SK-MEL-5 (cell line): ENCODE results near the gene ADISSP. TPM values are rescaled to one million over a fixed set of nuclear protein-coding genes. Genes with fewer than 3 reads are reported as not detected.

ENCODE experiments used
- DNase-seq: peaks from one replicate; pipeline ENCODE4 v3.0.0-alpha.2; 2016; ENCODE audit warnings: low read depth, low spot score
- in situ Hi-C: cut with HindIII; loops from 2 replicates; pipeline ENCODE4 v1.10.0; 2016; ENCODE audit warnings: low sequenced_read_pairs, high pct_unique_total_duplicates, low pct_unique_long_range_greater_than_20kb
- total RNA-seq: library from RNA; depleted of rRNA; stranded (reverse); fragments of >200 nt; shearing (Covaris generic); gene quantifications from 2 replicates; pipeline ENCODE4 v1.2.3, GENCODE V29; 2014

ADISSP gene
- total RNA-seq, 1 experiment from 2014 or later: 69.7 TPM

- in situ Hi-C loops: no loop called here
- peak; percentile 74 for DNase-seq
These were observed 17.6 kb downstream of the ADISSP start for GRCh38 chr20:3749689-3750531.

GRCh38 chr20:3749087-3749688 lies 18.4 kb downstream of the ADISSP start:
- in situ Hi-C loops: no loop called here
- DNase-seq: no peak

- in situ Hi-C loops: no loop called here
These were observed 19.5 kb downstream of the ADISSP start for GRCh38 chr20:3748073-3748472.

GRCh38 chr20:3747471-3747870 lies 20.1 kb downstream of the ADISSP start:
- in situ Hi-C loops: no loop called here
- no peak for DNase-seq

More at GRCh38 chr20:3748073-3748472, 19.5 kb downstream of the ADISSP start:
- no peak for DNase-seq

- DNase-seq: no peak
- in situ Hi-C loops: no loop called here
These were observed 21.8 kb downstream of the ADISSP start for GRCh38 chr20:3745686-3746173.

GRCh38 chr20:3744806-3745685 lies 22.5 kb downstream of the ADISSP start:
- in situ Hi-C loops: no loop called here
- DNase-seq: peak; percentile 90

GRCh38 chr20:3744037-3744436 lies 23.5 kb downstream of the ADISSP start:
- no peak for DNase-seq
- in situ Hi-C loops: no loop called here

- in situ Hi-C loops: no loop called here
- no peak for DNase-seq
These were observed 24.3 kb downstream of the ADISSP start for GRCh38 chr20:3743251-3743650.

GRCh38 chr20:3741836-3742458 lies 25.6 kb downstream of the ADISSP start:
- in situ Hi-C loops: no loop called here
- no peak for DNase-seq

GRCh38 chr20:3740615-3741301 lies 26.8 kb downstream of the ADISSP start:
- in situ Hi-C loops: no loop called here
- no peak for DNase-seq

- DNase-seq: no peak
- in situ Hi-C loops: no loop called here
These were observed 27.6 kb downstream of the ADISSP start for GRCh38 chr20:3739926-3740451.

GRCh38 chr20:3739054-3739925 lies 28.3 kb downstream of the ADISSP start:
- in situ Hi-C loops: no loop called here
- no peak for DNase-seq

GRCh38 chr20:3738111-3739053 lies 29.2 kb downstream of the ADISSP start:
- in situ Hi-C loops: no loop called here

GRCh38 chr20:3735768-3736167 lies 31.8 kb downstream of the ADISSP start:
- in situ Hi-C loops: no loop called here
- DNase-seq: no peak

More at GRCh38 chr20:3738111-3739053, 29.2 kb downstream of the ADISSP start:
- no peak for DNase-seq
